Esophagus squamous epithelium (tissue), 5 donors: ENCODE data around the gene OBSCN. TPM values are rescaled to one million over a fixed set of nuclear protein-coding genes. Genes with fewer than 3 reads are reported as not detected.

ENCODE experiments used
- DNase-seq: peaks from one replicate; lab custom pipeline; 2025; lab: John Stamatoyannopoulos, UW
- H3K27ac ChIP-seq, 4 donors: fragments of 200-600 bp; sonication (generic); one replicate each; pipeline ENCODE4 v1.5.1; 2016 to 2019; ENCODE audit warnings: mild to moderate bottlenecking in 1 of 4
- H3K27me3 ChIP-seq, 4 donors: fragments of 200-600 bp; sonication (generic); 1 replicate in 3 of 4; 2 replicates in 1 of 4; pipeline versions ENCODE4 v1.5.1 to v1.6.0; 2017 to 2021; ENCODE audit warnings: antibody characterized with exemption in 1 of 4
- H3K36me3 ChIP-seq, 3 donors: fragments of 200-600 bp; sonication (generic); one replicate each; pipeline ENCODE4 v1.5.1; 2016 to 2019
- H3K4me1 ChIP-seq, 3 donors: fragments of 200-600 bp; sonication (generic); one replicate each; pipeline ENCODE4 v1.5.1; 2017 to 2019
- H3K4me3 ChIP-seq, 4 donors: fragments of 200-600 bp; sonication (generic); 1 replicate in 3 of 4; 2 replicates in 1 of 4; pipeline ENCODE4 v1.5.1; 2016 to 2019; ENCODE audit warnings: mild to moderate bottlenecking in 2 of 4, moderate library complexity in 1 of 4
- H3K9me3 ChIP-seq, 3 donors: fragments of 200-600 bp; sonication (generic); one replicate each; pipeline ENCODE4 v1.5.1; 2016 to 2019
- POLR2A ChIP-seq, 4 donors: fragments of 450-650 bp; IDR thresholded peaks; one replicate each; pipeline ENCODE4 v1.6.1; 2017; ENCODE audit warnings: antibody characterized with exemption in 4 of 4, mild to moderate bottlenecking in 4 of 4, moderate library complexity in 3 of 4
- WGBS, 2 donors: methylation state at CpG; one replicate each; pipeline ENCODE4 v1.1.5; 2018; 5-methylcytosine and 5-hydroxymethylcytosine counted together
- intact Hi-C: fragments of 100-400 bp; cut with DNase I; formaldehyde crosslinking; loops from one replicate; pipeline ENCODE4 v1.15.0; 2022
- total RNA-seq, 4 donors: library from RNA; depleted of rRNA; stranded (reverse); fragments of >200 nt; gene quantifications; one replicate each; pipeline ENCODE4 v1.1.0, GENCODE V29; 2016
- TF ChIP-seq, protein P1 (sequence below), 6 experiments: fragments of 450-650 bp in 4 of 6; fragments of 200-600 bp in 2 of 6; sonication (generic) in 2 of 6; IDR thresholded peaks; one replicate each; pipeline ENCODE4 v1.5.1; 2016 to 2019; ENCODE audit warnings: antibody characterized with exemption in 6 of 6, mild to moderate bottlenecking in 4 of 6, moderate library complexity in 4 of 6
- donor health status: DM: yes; HTN: yes; CAD: no.

OBSCN gene
- total RNA-seq, 4 donors from 2014 or later, result 4.0 to 53.2 (median 13.8) TPM

DNA sequence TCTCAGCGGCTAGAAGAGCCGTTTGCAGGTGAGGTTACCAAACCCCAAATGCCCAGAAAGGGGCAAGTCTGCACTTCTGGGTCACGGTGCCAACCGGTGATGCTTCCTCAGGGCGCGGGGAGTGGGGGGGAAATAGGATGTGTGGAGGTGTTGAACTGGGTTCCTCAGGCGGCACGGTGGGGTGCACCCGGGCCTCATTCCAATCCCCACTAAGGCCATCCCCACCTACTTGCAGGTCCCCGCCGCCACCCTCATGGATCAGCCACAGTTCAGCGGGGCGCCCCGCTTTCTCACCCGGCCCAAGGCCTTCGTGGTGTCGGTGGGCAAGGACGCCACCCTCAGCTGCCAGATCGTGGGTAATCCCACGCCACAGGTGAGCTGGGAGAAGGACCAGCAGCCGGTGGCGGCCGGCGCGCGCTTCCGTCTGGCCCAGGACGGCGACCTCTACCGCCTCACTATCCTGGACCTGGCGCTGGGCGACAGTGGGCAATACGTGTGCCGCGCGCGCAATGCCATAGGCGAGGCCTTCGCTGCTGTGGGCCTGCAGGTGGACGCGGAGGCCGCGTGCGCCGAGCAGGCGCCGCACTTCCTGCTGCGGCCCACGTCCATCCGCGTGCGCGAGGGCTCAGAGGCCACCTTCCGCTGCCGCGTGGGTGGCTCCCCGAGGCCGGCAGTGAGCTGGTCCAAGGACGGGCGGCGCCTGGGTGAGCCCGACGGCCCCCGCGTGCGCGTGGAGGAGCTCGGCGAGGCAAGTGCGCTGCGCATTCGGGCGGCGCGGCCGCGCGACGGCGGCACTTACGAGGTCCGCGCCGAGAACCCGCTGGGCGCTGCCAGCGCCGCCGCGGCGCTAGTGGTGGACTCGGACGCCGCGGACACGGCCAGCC, 3.9 kb downstream of the OBSCN start:
- intact Hi-C loops, result no loop called here
- H3K4me1 ChIP-seq, result peaks cover 6 to 51% (median 18%) of the 10 kb centered on the region in 3 donors
- no peak overlapping the region for H3K27ac ChIP-seq
- WGBS, 2 donors, result 75 to 91% methylated on average over 7 to 14 of the region's 96 CpGs
- H3K36me3 ChIP-seq, result peaks cover 0 to 4% (median 0%) of the 10 kb centered on the region in 3 donors
- H3K9me3 ChIP-seq, result no peaks in the 10 kb centered on the region
- no peak overlapping the region for H3K4me3 ChIP-seq
- H3K27me3 ChIP-seq, result peaks cover 0 to 47% (median 0%) of the 10 kb centered on the region in 4 donors
- no peak for TF ChIP-seq POLR2A (IDR thresholded peaks at IDR 0.05)
- TF ChIP-seq, protein P1, sequence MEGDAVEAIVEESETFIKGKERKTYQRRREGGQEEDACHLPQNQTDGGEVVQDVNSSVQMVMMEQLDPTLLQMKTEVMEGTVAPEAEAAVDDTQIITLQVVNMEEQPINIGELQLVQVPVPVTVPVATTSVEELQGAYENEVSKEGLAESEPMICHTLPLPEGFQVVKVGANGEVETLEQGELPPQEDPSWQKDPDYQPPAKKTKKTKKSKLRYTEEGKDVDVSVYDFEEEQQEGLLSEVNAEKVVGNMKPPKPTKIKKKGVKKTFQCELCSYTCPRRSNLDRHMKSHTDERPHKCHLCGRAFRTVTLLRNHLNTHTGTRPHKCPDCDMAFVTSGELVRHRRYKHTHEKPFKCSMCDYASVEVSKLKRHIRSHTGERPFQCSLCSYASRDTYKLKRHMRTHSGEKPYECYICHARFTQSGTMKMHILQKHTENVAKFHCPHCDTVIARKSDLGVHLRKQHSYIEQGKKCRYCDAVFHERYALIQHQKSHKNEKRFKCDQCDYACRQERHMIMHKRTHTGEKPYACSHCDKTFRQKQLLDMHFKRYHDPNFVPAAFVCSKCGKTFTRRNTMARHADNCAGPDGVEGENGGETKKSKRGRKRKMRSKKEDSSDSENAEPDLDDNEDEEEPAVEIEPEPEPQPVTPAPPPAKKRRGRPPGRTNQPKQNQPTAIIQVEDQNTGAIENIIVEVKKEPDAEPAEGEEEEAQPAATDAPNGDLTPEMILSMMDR (IDR thresholded peaks at IDR 0.05), result no peak
- no peak for DNase-seq

GRCh38 chr1:228212415-228212965, 4.6 kb downstream of the OBSCN start:
- TF ChIP-seq POLR2A (IDR thresholded peaks at IDR 0.05), result no peak
- TF ChIP-seq, protein P1 (IDR thresholded peaks at IDR 0.05), result no peak
- Histone ChIP-seq H3K9me3 (no peaks in the 10 kb centered on the region), H3K36me3 (peaks cover 0 to 11% (median 0%) of the 10 kb centered on the region in 3 donors), H3K27me3 (peaks cover 0 to 40% (median 0%) of the 10 kb centered on the region in 4 donors), H3K27ac (peak overlapping the region in 1 of 4 donors; percentile 79), H3K4me1 (peaks cover 6 to 46% (median 18%) of the 10 kb centered on the region in 3 donors), H3K4me3 (peak overlapping the region in 3 of 4 donors; percentile 62 to 76 (median 62))
- no peak for DNase-seq
- 91% methylated on average over 19 of the region's 66 CpGs; no CpG with 5 or more reads in 1 of the 2 donors for WGBS, 2 donors
- intact Hi-C loops, result no loop called here

DNA sequence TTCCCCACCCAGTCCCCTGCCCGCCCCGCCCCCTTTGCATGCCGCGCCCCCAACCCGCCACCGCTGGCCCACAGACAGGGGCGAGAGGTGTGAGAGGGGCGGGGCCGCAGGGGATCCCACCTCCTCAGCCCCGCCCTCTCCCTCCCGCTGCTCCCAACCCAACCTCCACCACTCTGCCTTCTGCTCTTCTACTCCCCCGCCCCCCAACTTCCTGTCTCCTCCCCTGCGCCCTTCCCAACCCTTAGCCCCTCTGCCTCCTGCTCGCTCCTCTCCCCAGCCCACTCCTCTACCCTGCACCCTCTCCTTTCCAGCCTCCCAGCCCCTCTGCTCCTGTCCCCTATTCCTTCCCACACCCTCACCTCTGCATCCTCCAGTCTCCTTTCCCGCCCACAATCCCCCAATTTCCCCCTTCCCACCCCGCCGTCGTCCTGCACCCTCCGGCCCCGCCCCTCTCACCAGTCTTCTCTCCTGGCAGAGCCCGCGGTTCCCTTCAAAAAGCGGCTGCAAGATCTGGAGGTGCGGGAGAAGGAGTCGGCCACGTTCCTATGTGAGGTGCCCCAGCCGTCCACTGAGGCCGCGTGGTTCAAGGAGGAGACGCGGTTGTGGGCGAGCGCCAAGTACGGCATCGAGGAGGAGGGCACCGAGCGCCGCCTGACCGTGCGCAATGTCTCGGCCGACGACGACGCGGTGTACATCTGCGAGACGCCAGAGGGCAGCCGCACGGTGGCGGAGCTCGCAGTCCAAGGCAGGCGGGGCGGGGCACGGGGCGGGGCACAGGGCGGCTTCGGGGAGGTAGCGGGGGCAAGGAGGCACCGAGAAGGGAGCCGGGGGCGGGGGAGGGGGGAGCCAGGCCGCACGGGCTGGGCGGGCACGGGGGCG, 5.4 kb downstream of the OBSCN start:
- peak overlapping the region; percentile 55 to 84 (median 70) for H3K27ac ChIP-seq
- peak; percentile 36 for DNase-seq
- H3K36me3 ChIP-seq, result peaks cover 0 to 16% (median 0%) of the 10 kb centered on the region in 3 donors
- H3K9me3 ChIP-seq, result no peaks in the 10 kb centered on the region
- TF ChIP-seq, protein P1 (IDR thresholded peaks at IDR 0.05), result peak; percentile 34 to 65 (median 58)
- TF ChIP-seq POLR2A (IDR thresholded peaks at IDR 0.05), result no peak
- H3K27me3 ChIP-seq, result peaks cover 0 to 33% (median 0%) of the 10 kb centered on the region in 4 donors
- peaks cover 6 to 46% (median 18%) of the 10 kb centered on the region in 3 donors for H3K4me1 ChIP-seq
- peak overlapping the region; percentile 38 to 76 (median 62) for H3K4me3 ChIP-seq
- 0 to 2% methylated on average over 6 to 22 of the region's 67 CpGs for WGBS, 2 donors
- intact Hi-C loops, result no loop called here

- Histone ChIP-seq H3K9me3 (no peaks in the 10 kb centered on the region), H3K4me1 (peaks cover 6 to 46% (median 18%) of the 10 kb centered on the region in 3 donors), H3K27me3 (peaks cover 0 to 24% (median 0%) of the 10 kb centered on the region in 4 donors), H3K4me3 (peak overlapping the region; percentile 38 to 76 (median 62)), H3K36me3 (peaks cover 0 to 26% (median 0%) of the 10 kb centered on the region in 3 donors), H3K27ac (peak overlapping the region in 3 of 4 donors; percentile 15 to 84 (median 79))
- 17 to 45% methylated on average over 15 to 36 of the region's 48 CpGs for WGBS, 2 donors
- intact Hi-C loops, result no loop called here
- no peak for DNase-seq
- TF ChIP-seq POLR2A (IDR thresholded peaks at IDR 0.05), result no peak
- TF ChIP-seq, protein P1 (IDR thresholded peaks at IDR 0.05), result no peak
Observed at GRCh38 chr1:228213917-228214808, 6.3 kb downstream of the OBSCN start.
